ENCODE measurements around the gene PYM1.

DNA sequence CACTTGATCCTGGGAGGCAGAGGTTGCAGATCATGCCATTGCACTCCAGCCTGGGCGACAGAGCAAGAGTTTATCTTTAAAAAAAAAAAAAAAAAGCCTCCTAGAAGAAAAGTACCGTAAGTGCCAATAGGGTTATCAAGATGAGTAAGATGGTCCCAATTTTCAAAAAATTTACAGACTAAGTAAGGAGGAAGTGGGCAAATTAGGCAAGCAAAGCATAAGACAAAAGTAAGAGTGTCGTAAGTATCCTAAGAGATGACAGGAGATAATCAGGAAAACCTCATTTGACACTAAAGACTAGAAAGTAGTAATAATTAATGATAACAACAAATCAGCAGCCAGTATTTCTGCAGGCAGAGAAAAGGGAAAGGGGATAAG is 12.2 kb downstream of the PYM1 start:
- TF ChIP-seq POLR2A (IDR thresholded peaks at IDR 0.05), result no peak
- TF ChIP-seq, protein P1, sequence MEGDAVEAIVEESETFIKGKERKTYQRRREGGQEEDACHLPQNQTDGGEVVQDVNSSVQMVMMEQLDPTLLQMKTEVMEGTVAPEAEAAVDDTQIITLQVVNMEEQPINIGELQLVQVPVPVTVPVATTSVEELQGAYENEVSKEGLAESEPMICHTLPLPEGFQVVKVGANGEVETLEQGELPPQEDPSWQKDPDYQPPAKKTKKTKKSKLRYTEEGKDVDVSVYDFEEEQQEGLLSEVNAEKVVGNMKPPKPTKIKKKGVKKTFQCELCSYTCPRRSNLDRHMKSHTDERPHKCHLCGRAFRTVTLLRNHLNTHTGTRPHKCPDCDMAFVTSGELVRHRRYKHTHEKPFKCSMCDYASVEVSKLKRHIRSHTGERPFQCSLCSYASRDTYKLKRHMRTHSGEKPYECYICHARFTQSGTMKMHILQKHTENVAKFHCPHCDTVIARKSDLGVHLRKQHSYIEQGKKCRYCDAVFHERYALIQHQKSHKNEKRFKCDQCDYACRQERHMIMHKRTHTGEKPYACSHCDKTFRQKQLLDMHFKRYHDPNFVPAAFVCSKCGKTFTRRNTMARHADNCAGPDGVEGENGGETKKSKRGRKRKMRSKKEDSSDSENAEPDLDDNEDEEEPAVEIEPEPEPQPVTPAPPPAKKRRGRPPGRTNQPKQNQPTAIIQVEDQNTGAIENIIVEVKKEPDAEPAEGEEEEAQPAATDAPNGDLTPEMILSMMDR (IDR thresholded peaks at IDR 0.05), result no peak
- no peak for TF ChIP-seq EP300 (IDR thresholded peaks at IDR 0.05)

All from sigmoid colon (tissue), 4 donors.